Small intestine (tissue), 7 donors: ENCODE data around the gene OR7A17. TPM values are rescaled to one million over a fixed set of nuclear protein-coding genes. Genes with fewer than 3 reads are reported as not detected.

Experiments used
- DNase-seq, 2 donors: peaks; one replicate each; pipeline versions ENCODE4 v3.0.0 to v3.0.0-alpha.2; 2013
- FAIRE-seq: peaks from 2 replicates; lab custom pipeline; 2012; peaks lifted over from hg19 to GRCh38; lab: Jason Lieb, UNC
- H3K27ac ChIP-seq, 3 donors: one replicate each; pipeline ENCODE4 v1.5.1; 2013; ENCODE audit warnings: low read length in 2 of 3, mild to moderate bottlenecking in 2 of 3, control low read depth in 1 of 3, inconsistent platforms in 1 of 3, low read depth in 1 of 3, moderate library complexity in 1 of 3
- H3K27me3 ChIP-seq, 3 donors: one replicate each; pipeline ENCODE4 v1.6.1; 2013; ENCODE audit warnings: low read length in 3 of 3, inconsistent platforms in 1 of 3; ENCODE audit not compliant: control insufficient read depth in 3 of 3, insufficient read depth in 3 of 3
- H3K36me3 ChIP-seq, 3 donors: one replicate each; pipeline ENCODE4 v1.6.1; 2013; ENCODE audit warnings: low read length in 3 of 3, inconsistent platforms in 1 of 3, low read depth in 1 of 3, mild to moderate bottlenecking in 1 of 3, moderate library complexity in 1 of 3; ENCODE audit not compliant: control insufficient read depth in 3 of 3, insufficient read depth in 2 of 3
- H3K4me1 ChIP-seq, 3 donors: one replicate each; pipeline ENCODE4 v1.6.1; 2013; ENCODE audit warnings: low read length in 2 of 3, inconsistent platforms in 1 of 3, low read depth in 1 of 3, mild to moderate bottlenecking in 1 of 3, moderate library complexity in 1 of 3; ENCODE audit not compliant: control insufficient read depth in 3 of 3, insufficient read depth in 2 of 3
- H3K4me3 ChIP-seq, 3 donors: one replicate each; pipeline ENCODE4 v1.5.1; 2013; ENCODE audit warnings: low read length in 3 of 3, control low read depth in 1 of 3, inconsistent platforms in 1 of 3, low read depth in 1 of 3, mild to moderate bottlenecking in 1 of 3, moderate library complexity in 1 of 3
- H3K9me3 ChIP-seq, 2 donors: one replicate each; pipeline ENCODE4 v1.6.1; 2013; ENCODE audit warnings: low read depth in 1 of 2, low read length in 1 of 2; ENCODE audit not compliant: control insufficient read depth in 2 of 2, insufficient read depth in 1 of 2
- WGBS, 3 donors: extraction: QIAGEN DNeasy Blood & Tissue Kit; methylation state at CpG; one replicate each; pipeline ENCODE4 v1.1.7; 2013; 5-methylcytosine and 5-hydroxymethylcytosine counted together
- polyA plus RNA-seq, 4 donors: library from polyadenylated mRNA; stranded (reverse) in 3 of 4; unstranded in 1 of 4; fragments of 200-250 nt in 3 of 4; fragments of 120-200 nt in 1 of 4; gene quantifications; one replicate each; pipeline versions ENCODE4 v1.2.1 to v1.2.3, GENCODE V29; 2013
- donor health status: healthy with polysubstance abuse.
- donor health status: control.
- donor health status: control.
- donor health status: Bipolar disorder and iron deficiency.
- donor health status: healthy.

Gene OR7A17
- polyA plus RNA-seq, 4 donors, result not detected

- Histone ChIP-seq H3K4me1 (no peaks in the 10 kb centered on the region), H3K9me3 (peaks cover 0 to 4% of the 10 kb centered on the region in 2 donors), H3K36me3 (no peaks in the 10 kb centered on the region), H3K4me3 (no peak overlapping the region), H3K27me3 (no peaks in the 10 kb centered on the region), H3K27ac (no peak overlapping the region)
- DNase-seq (peak in 1 of 2 donors; percentile 3), FAIRE-seq (no peak)
- 65 to 76% (median 67%) methylated on average over 4 of the region's 4 CpGs for WGBS, 3 donors
These were observed 14.2 kb downstream of the OR7A17 start for GRCh38 chr19:14871619-14872230.

GRCh38 chr19:14868497-14868896 is 17.4 kb downstream of the OR7A17 start:
- Histone ChIP-seq H3K9me3 (peaks cover 0 to 4% of the 10 kb centered on the region in 2 donors), H3K27me3 (peaks cover 0 to 4% (median 0%) of the 10 kb centered on the region in 3 donors), H3K36me3 (no peaks in the 10 kb centered on the region), H3K4me1 (no peaks in the 10 kb centered on the region), H3K4me3 (no peak overlapping the region), H3K27ac (no peak overlapping the region)
- DNase-seq (no peak), FAIRE-seq (no peak)
- 76 to 77% (median 77%) methylated on average over 5 of the region's 5 CpGs for WGBS, 3 donors

- no peak for DNase-seq
- no peak within 1 kb of the TSS for H3K4me3 ChIP-seq
- H3K27ac ChIP-seq, result no peak within 1 kb of the TSS
These were observed 37.1 kb downstream of the OR7A17 start, which contains the start of gene OR7A10 for GRCh38 chr19:14848822-14849221. TSS of gene OR7A10 (minus strand) at chr19:14848922. CDS start at chr19:14841877, 7,045 bp downstream.

GRCh38 chr19:14843578-14843977 is 42.4 kb downstream of the OR7A17 start:
- no peak overlapping the region for H3K27ac ChIP-seq
- no peak for FAIRE-seq
- H3K27me3 ChIP-seq, result no peaks in the 10 kb centered on the region
- DNase-seq, result no peak
- no peaks in the 10 kb centered on the region for H3K4me1 ChIP-seq
- H3K4me3 ChIP-seq, result no peak overlapping the region
- no peaks in the 10 kb centered on the region for H3K9me3 ChIP-seq
- no peaks in the 10 kb centered on the region for H3K36me3 ChIP-seq
- WGBS, 3 donors, result 56 to 70% (median 63%) methylated on average over 6 of the region's 6 CpGs

More at GRCh38 chr19:14848822-14849221, 37.1 kb downstream of the OR7A17 start, which contains the start of gene OR7A10:
- Histone ChIP-seq H3K27me3 (no peaks in the 10 kb centered on the region), H3K36me3 (no peaks in the 10 kb centered on the region), H3K4me1 (no peaks in the 10 kb centered on the region), H3K9me3 (no peaks in the 10 kb centered on the region)
- WGBS, 3 donors, result 73 to 83% (median 81%) methylated on average over 5 of the region's 5 CpGs
- FAIRE-seq, result no peak

GRCh38 chr19:14843169-14843568 is 42.8 kb downstream of the OR7A17 start:
- Histone ChIP-seq H3K4me3 (no peak overlapping the region), H3K36me3 (no peaks in the 10 kb centered on the region), H3K9me3 (no peaks in the 10 kb centered on the region), H3K27ac (no peak overlapping the region), H3K27me3 (no peaks in the 10 kb centered on the region), H3K4me1 (no peaks in the 10 kb centered on the region)
- no peak for DNase-seq
- no peak for FAIRE-seq
- WGBS, 3 donors, result 45 to 51% (median 50%) methylated on average over 2 of the region's 2 CpGs

- no peak overlapping the region for H3K4me3 ChIP-seq
- H3K4me1 ChIP-seq, result no peaks in the 10 kb centered on the region
- H3K36me3 ChIP-seq, result no peaks in the 10 kb centered on the region
- DNase-seq, result no peak
- no peaks in the 10 kb centered on the region for H3K27me3 ChIP-seq
- 14 to 31% (median 16%) methylated on average over 1 of the region's 1 CpG for WGBS, 3 donors
- no peak overlapping the region for H3K27ac ChIP-seq
- no peaks in the 10 kb centered on the region for H3K9me3 ChIP-seq
- FAIRE-seq, result no peak
These were observed 45.7 kb downstream of the OR7A17 start for GRCh38 chr19:14840206-14840605.

- 61 to 72% (median 64%) methylated on average over 4 of the region's 4 CpGs for WGBS, 3 donors
These were observed 48.5 kb downstream of the OR7A17 start for GRCh38 chr19:14837391-14837790.

GRCh38 chr19:14835011-14835410 is 50.9 kb downstream of the OR7A17 start, which contains the start of the genes OR7A5 and OR7C1:
TSS of gene OR7A5 (minus strand) at chr19:14835185. CDS start at chr19:14828241, 6,944 bp downstream.
TSS of gene OR7C1 (minus strand) at chr19:14835185. CDS start at chr19:14800136, 35,049 bp downstream.
- WGBS, 3 donors, result 13 to 24% (median 19%) methylated on average over 1 of the region's 1 CpG
- no peak for FAIRE-seq
- no peak within 1 kb of the TSS for H3K4me3 ChIP-seq
- no peak for DNase-seq
- H3K27me3 ChIP-seq, result no peaks in the 10 kb centered on the region
- H3K36me3 ChIP-seq, result no peaks in the 10 kb centered on the region
- no peak within 1 kb of the TSS for H3K27ac ChIP-seq
- H3K4me1 ChIP-seq, result no peaks in the 10 kb centered on the region
- no peaks in the 10 kb centered on the region for H3K9me3 ChIP-seq

More at GRCh38 chr19:14837391-14837790, 48.5 kb downstream of the OR7A17 start:
- Histone ChIP-seq H3K36me3 (no peaks in the 10 kb centered on the region), H3K4me3 (no peak overlapping the region), H3K9me3 (no peaks in the 10 kb centered on the region), H3K27ac (no peak overlapping the region), H3K27me3 (no peaks in the 10 kb centered on the region), H3K4me1 (no peaks in the 10 kb centered on the region)
- FAIRE-seq, result no peak
- no peak for DNase-seq
